ENCODE data around the gene TERF2IP.

TERF2IP gene, protein sequence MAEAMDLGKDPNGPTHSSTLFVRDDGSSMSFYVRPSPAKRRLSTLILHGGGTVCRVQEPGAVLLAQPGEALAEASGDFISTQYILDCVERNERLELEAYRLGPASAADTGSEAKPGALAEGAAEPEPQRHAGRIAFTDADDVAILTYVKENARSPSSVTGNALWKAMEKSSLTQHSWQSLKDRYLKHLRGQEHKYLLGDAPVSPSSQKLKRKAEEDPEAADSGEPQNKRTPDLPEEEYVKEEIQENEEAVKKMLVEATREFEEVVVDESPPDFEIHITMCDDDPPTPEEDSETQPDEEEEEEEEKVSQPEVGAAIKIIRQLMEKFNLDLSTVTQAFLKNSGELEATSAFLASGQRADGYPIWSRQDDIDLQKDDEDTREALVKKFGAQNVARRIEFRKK

GRCh38 chr16:75647492-75648264 lies at the start of gene TERF2IP, which contains the start of gene KARS1:
Gene TERF2IP, plus strand, starts transcription at chr16:75647773. Its CDS starts 110 bp downstream, at chr16:75647883.
Gene KARS1, minus strand, starts transcription at chr16:75647665. Its CDS starts 26 bp downstream, at chr16:75647639.
- peak; percentile 74 to 92 for DNase-seq

- no peak for DNase-seq
Measured at GRCh38 chr16:75599452-75600277, 47.9 kb upstream of the TERF2IP start.

DNA sequence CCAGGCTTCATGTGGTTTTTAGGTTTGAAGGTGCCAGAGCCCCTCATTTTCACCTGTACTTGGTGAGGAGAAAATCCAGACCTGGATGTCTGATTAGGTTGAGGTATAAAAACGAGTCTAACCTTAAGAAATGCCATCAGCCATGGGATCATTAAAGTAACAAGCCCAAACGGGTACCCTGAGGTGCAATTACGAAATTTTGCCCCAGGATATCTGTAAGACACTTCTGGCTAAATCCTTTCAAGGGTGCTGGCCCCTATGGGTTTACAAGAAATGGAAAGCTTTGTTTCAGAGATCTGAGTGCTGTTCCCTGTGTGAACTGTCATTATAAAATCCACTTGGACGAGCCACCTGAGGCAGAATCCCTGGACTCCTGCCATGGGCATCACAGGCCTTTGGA lies 44.3 kb upstream of the TERF2IP start:
- DNase-seq: no peak

DNA sequence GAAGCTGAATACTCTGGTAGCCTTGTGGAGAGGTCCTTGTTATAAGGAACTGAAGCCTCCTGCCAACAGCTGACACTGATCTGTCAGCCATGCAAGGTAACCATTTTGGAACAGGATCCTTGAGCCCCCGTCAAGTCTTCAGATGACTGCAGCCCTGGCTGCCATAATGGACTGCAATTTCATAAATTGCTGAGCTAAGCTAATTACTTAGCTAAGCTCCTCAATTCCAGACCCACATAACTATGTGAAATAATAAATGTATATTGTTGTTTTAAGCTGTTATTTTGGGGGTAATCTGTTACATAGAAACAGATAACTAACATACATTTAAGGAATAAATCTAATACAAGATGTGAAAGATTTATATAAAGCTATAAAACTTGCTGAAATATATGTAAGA lies 41.1 kb upstream of the TERF2IP start:
- no peak for DNase-seq

GRCh38 chr16:75614066-75614897 lies 33.3 kb upstream of the TERF2IP start:
- no peak for DNase-seq

DNA sequence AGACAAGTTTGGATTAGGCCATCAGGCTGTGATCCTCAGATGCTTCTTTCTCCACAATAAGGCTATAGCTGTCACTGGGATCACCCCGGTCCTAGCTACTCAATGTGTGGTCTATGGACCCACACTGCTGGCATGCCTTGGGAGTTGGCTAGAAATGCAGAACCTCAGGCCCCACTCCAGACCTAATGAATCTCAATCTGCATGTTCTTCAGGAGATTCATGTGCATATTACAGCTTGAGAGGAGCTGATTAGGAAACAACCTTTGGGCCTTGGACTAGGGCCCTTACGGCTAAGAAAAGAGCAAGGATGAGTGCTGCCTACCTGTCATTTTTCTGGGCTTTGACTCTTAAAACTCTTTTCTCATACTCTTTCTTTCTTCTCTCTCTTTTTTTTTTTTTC lies 32.0 kb upstream of the TERF2IP start:
- DNase-seq: no peak

DNA sequence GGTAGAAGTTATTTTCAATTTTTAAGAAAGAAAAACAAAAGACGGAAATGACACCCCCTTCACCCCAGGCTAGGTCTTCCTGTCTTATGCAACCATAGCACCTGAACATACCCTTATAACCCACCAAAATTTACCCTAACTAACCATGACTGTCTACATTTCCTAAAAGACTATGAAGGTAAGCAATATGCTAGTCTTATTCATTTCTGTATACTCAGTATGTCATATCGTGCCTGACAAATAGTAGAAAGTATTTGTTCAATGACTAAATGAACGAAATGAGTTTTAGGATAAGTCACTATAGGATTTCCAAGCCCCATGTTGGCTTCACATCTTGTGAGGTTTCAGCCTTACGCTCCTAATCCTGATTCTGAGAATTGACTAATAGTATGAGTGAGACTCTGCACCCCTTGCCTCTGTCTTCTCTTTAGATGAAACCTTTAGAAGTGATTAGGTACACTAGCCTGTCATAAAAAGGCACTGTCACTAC lies 31.0 kb upstream of the TERF2IP start:
- no peak for DNase-seq

- no peak for DNase-seq
Measured at GRCh38 chr16:75617121-75617520, 30.5 kb upstream of the TERF2IP start.

DNA sequence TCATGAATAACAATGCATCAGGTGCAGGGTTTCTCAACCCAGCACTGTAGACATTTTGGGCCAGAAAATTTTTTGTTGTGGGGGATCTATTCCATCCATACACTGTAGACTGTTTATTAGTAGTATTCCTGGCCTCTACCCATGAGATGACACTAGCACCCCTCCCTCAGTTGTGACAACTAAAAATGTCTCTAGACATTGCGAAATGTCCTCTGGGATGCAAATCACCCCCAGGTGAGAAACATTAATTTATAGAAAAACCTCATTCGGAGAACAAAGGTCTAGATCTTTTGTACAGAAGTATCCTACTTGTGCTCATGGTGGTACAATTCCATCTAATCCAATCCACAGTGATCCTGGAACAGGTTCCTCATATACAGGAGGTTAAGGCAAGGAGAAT lies 28.8 kb upstream of the TERF2IP start:
- DNase-seq: no peak

DNA sequence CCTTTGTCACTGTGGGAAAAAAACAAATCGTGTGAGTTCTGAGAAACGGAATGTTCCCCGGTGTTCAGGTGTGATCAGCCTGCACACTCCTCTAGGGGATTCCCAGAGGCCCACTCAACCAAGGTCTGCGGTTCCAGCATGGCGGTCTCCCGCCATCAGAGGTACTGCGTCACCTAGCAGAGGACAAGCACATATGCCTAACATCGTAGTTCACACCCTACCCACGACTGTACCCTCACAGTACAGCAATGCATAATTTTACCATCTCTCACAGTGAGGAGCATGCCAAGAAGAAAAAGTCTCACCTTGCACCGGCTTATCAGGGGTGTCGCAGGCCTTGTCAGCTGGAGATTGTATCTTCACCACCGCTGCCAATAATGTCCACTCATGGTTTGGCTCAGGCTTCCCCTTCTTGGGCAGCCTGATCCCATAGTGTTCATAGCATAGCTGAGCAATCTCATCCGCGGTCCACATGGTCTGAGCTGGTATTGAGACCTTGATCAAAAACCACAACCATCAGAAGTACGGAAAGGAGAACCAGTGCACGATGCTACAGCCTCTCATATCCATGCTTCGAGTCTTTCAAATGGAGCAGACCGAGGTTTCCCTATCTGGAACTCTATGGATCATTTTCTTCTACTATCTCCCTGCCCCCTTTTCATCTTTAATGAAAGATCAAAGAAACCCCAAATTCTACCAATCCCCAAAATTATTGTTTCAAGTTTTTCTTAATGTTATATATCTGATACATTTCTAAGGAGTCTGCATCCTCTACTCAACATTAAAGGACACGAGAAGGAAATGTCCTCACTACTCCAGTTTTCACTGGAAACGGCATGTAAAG lies 27.0 kb upstream of the TERF2IP start:
- no peak for DNase-seq

DNA sequence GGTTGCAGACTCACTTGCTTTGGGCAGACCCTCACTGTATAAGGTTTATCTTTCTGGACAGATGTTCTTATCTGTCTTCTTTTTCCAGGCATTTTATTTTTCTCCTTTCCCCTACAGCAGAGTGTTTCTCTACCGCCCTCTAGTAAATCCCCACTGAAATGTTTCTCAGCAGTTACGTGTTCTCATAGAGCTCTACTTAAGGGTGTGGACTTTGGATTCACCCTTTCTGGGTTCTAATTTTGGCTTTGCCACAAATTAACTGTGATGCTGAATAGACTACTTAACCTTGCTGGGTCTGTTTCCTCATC lies 26.4 kb upstream of the TERF2IP start:
- DNase-seq: peak in 1 of 2 experiments; percentile 45

- peak; percentile 96 to 97 for DNase-seq
Measured at GRCh38 chr16:75622761-75623605, 24.6 kb upstream of the TERF2IP start, which contains the start of gene ADAT1. Gene ADAT1, minus strand, starts transcription at chr16:75623281. Its CDS starts 2,482 bp downstream, at chr16:75620799.

GRCh38 chr16:75624921-75625334 lies 22.6 kb upstream of the TERF2IP start:
- peak in 1 of 2 experiments; percentile 23 for DNase-seq

DNA sequence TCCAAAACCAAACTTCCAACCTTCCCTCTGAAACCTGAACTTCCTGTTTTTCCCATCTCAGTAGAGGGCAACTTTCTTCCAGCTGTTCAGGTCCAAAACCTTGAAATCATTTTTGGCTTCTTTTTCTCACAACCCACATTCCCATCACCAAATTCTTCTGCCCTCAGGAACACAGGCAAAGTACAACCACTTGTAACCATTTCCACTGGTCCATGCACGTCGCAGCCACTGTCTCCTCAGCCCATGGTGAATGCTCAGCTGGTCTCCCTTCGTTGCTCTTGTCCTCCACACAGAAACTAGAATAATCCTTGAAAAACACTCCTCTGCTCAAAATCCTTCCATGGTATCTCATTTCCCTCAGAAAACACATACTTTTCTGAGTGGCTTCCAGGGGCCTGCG lies 20.8 kb upstream of the TERF2IP start:
- no peak for DNase-seq

- DNase-seq: no peak
Measured at GRCh38 chr16:75627851-75628250, 19.7 kb upstream of the TERF2IP start.

DNA sequence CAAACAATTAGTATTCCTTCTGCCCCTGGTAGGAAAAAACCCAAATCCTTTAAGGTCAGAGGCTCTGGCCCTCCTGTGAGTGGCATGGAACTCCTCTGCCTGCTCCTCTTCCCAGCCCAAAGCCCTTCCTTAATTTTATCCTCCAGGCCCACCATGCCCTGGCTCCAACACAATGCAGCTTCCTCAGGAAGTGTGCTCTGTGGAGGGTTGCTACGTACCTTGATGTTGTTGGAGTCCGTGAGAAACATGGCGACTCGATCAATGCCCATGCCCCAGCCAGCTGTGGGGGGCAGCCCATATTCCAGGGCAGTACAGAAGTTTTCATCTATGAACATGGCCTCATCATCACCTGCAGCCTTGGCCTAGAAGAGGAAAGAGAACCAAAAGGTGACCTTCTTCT lies 19.2 kb upstream of the TERF2IP start:
- no peak for DNase-seq

DNA sequence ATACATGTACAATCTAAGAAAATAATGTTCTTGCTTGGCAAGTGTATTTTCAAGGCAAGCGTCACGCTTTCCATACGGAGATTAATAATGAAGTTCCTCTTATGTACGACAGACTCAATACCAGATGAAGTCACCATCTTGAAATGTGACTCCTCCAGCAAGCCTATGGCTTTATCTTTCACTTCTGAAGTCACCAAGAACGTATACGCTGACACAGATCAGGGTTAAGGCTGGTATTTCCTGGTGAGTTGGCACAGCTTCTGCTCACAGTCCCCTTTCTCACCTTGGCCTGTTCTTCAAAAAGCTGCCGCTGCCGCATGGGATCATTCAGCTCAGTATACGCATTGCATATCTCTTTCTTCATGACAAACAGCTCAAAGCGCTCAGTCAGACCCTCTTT lies 18.4 kb upstream of the TERF2IP start:
- no peak for DNase-seq

- DNase-seq: no peak
Measured at GRCh38 chr16:75630052-75630451, 17.5 kb upstream of the TERF2IP start.

DNA sequence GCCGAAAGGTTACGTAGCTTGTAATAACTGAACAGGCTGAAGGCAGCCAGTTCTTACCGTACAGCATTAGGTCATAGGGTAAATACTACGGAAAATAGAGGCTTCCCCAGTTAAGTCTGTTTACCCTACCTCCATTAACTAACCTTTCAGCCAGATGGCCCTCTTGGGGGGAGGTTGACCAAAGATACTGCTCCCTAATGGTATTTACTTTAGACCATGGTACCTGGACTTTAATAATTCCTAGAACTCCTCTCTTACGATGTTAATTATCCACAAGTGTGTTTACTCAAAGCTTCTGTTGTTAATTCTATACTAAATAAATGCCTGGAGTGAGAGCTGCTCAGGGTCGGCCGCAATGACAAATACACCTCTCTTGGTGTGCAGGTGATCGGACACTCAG lies 14.7 kb upstream of the TERF2IP start:
- DNase-seq: no peak

DNA sequence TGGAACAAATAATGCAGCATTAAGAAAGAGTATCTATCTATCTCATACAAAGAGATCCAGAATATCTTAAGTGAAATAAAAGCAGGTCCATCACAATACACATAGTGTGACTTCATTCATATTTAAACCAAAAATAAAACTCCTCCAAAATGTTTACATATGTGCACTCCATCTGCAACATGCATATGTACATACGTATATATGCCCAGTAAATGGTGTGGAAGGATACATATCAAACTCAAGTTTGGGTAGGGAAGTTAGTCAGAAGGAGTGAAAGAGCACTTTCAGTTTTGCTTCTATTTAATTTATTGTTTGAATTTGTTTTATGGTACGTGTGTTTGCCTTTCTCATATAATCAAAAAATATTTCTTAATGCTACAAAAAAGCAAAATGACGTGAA lies 12.5 kb upstream of the TERF2IP start:
- DNase-seq: no peak

All from SW 1271 (cell line).